ENCODE data around the gene CISH.

Gene CISH

DNA sequence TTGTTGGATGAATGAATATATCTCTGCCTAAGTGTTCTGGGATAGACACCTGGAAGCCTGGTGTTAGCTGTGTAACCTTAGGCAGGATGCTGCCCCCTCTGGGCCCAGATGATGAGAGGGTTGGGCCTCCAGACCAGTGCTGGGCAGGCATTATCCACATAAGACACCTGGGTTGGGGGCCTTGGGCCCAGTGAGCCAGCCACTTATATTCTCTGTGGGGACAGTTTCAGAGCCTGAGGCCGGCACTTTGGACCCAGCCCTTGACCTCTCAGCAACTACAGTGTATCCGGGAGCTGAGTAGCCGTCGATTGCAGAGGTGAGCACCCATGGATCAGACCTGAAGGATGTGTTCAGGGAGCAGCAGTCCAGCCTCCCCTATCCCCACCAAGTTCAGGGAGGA lies 40.1 kb downstream of the CISH start:
- DNase-seq (ENCODE audit: low read depth), result no peak

DNA sequence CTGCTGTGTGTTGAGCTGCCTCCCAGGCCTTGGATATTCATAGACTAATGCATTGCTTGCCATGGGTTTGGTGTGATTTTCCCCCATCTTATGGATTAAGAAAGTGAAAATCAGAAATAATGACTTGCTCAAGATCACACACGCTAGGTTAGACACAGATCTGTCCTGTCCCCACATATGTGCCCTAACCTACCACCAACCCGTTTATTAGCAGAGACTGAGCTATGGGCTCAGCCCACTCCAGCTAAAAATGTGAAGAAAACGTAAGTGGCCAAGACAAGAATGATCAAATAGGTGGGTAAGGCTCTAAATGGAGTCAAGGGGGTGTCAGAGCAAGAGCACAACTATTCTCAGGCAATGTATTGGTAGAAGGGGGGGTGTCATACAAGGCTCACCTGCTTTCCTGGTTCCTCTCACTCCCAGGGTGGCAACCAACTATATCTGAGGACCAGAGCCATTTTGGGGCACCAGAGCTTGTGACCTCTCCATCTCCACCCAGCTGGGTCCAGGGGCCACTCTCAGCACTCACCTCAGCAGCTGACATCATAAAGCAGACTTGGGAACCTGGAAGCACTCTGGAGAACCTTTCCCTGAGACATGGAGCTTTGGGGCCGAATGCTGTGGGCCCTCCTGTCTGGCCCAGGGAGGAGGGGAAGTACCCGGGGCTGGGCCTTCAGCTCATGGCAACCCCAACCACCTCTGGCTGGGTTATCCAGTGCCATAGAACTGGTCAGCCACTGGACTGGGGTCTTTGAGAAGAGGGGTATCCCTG lies 40.9 kb downstream of the CISH start:
- no peak for DNase-seq (ENCODE audit: low read depth)

DNA sequence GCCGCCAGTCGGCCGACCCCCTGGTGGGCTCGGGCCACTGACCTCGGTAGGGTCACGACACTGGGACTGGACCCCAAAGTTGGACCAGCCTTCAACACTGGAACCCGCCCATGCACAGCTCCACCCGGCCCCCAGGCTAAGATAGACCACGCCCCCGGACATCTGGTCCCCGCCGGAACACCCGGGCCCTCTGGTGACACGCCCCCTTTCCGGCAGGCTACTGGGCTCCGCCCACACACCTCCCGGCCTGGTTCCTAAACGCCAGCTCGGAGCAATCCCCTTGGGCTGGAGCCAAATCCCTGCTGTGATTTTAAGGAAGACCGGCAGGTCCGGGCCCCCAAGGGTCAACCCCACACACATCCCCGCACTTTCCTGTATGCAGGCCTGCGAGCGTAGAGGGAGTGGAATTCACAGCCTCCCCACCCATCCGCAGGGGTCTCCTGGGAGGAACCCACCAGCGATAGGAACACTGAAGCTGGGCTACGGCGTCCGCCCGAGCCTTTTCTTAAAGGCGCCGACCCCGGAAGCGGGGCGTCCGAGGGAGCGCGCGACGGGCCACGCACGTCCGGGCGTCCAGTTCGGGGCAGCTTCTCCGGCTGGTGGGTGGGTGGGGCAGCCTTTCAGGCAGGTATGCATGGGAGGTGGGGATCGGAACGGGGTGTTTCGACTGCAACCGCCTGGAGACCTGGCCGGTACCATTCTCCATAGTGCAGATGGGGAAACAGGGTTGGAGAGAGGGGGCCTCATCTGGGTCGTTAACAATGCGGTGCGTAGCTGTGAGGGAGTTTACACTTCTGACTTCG lies 42.4 kb downstream of the CISH start, which contains the start of gene HEMK1:
Gene HEMK1 (plus strand): TSS at position 576 of the 803 bp plus-strand sequence. CDS start 1,583 bp downstream, outside the sequence.
- DNase-seq (ENCODE audit: low read depth), result peak; percentile 87

DNA sequence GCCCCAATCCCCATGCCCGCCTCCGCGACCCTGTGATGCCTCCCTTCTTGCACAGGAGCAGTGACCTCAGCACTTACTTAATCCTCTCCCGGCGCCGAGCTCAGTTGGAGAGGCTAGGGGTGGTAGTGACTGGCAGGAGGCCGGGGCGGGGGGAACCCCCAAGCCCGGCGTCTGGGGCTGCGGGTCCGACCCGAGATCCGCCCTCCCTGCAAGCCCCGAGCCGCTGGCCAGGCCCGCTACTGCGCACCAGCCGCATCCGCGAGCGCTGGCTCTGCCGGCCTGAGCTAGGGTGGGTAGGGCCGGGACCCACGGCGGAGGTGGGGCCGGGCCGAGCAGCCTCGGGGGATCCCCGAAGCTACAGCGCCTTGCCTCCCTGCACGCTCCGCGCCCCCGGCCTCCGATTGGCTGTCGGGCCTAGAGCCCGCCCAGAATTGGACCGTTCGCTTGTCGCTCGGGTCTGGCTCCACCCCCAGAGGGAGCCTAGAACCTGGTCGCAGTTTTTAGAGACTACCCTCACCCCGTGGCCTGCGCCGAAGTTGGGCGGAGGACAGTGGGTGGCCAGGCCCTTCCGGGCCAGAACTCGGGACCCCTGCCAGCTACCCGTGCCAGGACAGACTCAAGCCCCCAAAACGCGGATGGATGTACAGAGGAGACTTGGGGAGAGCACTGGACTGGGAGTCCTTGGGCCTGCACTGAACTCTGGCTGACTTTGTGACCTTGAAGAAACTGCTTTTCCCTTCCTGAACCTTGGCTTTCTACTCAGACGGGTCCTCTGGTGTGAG lies 44.0 kb downstream of the CISH start, which contains the start of gene C3orf18:
Gene C3orf18 (minus strand): TSS at position 362 of the 782 bp plus-strand sequence. CDS start 2,048 bp downstream, outside the sequence.
- DNase-seq (ENCODE audit: low read depth), result peak; percentile 91

DNA sequence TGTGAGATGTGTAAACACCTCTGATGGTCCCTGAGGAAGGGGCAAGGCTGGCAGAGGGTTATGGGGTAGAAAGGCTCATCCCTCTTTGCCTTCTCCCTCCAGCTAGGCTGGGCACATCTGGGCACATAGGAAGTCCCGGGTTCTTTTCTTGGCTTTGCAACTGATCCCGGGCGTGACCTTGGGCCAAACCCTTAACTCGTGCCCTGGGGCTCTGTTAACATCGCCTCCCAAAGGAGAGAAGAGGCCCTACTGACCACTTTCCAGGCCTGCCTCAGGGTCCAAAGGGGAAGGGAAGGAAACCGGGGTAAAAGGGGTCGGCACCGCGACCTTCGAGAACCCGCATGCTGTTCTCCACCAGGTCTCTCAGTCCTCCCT lies 44.6 kb downstream of the CISH start:
- no peak for DNase-seq (ENCODE audit: low read depth)

DNA sequence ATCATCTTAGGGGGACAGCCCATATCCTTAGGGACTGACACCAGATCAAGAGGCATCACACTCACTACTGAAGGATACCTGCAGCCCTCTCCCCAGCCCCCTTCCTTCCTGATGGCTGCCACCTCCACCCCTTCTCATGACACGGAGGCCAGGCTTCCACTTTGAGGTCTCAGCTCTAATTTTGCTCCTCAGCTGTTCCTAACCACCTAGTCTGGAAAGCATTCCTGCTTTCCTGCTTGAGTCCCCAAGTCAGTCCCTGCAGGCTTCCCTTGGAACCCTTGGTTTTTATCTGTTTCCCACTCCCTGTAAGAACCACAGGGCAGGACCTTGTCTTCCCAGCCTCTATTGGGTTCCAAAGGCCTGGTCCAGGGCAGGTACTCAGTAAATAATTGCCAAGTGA lies 47.3 kb downstream of the CISH start:
- DNase-seq (ENCODE audit: low read depth), result no peak

DNA sequence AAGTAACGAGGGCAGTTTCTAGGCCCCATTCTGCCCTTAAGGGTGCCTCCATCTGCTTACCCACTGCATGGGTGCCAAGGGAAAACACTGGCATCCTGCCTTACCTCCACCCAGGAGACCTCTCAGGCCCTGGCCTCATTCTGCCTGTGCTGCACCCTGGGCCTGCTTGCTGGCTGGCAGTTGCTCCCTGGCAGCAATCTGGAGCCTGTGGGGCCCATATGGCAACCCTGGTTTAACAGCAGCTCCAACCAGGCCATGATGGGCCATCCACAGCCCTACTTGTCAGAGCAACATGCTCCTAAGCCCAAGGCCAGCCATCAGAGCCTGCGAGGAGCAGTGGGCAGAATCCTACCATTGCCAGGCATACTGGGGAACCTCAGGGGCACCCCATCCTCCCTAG lies 47.7 kb downstream of the CISH start:
- no peak for DNase-seq (ENCODE audit: low read depth)

DNA sequence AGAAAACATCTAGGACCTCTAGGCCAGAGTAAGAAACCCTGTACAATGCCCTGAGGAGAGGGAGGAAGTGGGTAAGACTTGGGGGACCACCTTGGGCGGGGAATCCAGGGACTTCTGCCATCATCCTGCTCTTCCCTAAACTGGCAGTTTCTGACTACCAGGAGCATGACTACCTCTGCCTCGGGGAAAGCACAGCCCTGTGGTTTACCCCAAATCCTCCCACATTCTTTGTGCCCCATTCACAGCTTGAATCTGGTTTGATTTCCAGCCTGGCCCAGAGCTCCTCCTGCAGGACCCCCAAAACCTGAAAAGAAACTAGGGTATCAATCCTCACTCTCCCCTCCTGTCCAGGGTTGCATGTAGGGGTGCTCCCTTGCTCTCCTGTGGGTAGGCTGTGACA lies 48.7 kb downstream of the CISH start:
- DNase-seq (ENCODE audit: low read depth), result no peak

DNA sequence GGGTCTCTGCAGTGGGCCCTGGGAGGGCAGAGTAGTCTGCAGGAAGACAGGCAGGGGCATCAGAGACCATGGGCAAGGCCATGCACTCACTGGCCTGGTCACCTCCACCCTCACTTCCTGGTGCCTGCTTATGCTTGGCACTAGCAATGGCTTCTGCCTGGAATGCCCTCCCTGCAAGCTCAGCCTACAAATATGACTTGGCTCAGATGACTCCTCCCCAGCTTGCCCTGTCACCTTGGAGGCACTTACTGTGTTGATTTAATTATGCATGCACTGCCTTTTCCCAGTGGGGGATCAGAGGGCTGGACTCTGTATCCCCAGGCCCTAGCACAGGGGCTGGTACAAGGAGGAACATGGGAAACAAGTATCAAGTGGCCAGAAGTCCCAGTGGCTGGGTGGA lies 51.9 kb downstream of the CISH start:
- DNase-seq (ENCODE audit: low read depth), result no peak

DNA sequence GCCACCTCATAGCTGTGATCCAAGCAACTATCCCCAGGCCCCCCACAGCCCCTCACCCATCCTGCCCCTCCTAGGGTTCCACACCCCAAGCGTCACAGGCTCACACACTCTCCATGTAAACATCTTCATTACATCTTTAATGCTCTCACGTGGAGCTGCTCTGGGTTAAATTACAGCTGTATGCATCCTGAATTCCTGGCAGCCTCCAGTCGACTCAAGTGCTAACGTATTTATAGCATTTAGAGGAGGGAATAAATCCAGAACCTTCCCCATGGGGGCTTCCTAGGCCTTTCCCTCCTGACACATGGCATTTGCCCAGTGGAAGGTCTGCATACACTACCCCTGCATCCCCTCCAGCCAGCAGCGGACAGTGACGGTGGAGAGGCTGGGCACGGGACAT lies 53.7 kb downstream of the CISH start:
- DNase-seq (ENCODE audit: low read depth), result no peak

DNA sequence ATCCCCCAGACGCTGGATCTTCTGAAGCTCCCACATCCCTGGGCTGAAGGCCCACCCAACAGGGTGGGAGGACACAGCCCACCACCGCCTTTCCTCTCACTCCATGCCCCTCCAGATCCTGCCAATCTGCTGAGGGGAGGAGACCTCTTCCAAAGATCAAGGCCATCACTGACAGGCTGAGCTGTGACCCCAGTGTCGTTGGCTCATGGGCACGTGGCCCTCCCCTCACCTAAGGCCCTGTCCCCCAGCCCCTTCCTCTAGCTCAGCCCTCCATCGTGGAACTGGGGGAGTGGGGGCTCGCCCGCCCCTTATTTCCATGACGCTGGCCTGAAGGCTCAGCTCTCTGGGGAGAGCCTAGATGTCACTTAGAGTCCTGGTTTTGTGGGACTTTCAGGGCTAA lies 54.5 kb downstream of the CISH start:
- DNase-seq (ENCODE audit: low read depth), result no peak

Data from activated T-helper 9 cell treated with anti-CD3 and anti-CD28 coated beads, Interleukin-2, amount 50 U/mL, for 16 hours (primary cell).